SK-N-MC (cell line): Measurements from ENCODE around the gene FAM187B.

Source experiments
- DNase-seq: peaks from one replicate; pipeline ENCODE4 v3.0.0-alpha.2; 2011; ENCODE audit warnings: low read depth, low spot score
- H3K27ac ChIP-seq: fragments of 200-600 bp; sonication (generic); 2 replicates; pipeline ENCODE4 v1.5.1; 2016; ENCODE audit warnings: mixed run types
- H3K36me3 ChIP-seq: fragments of 200-600 bp; sonication (generic); 2 replicates; pipeline ENCODE4 v1.6.1; 2017; ENCODE audit warnings: antibody characterized with exemption, low read length, mixed read lengths; ENCODE audit not compliant: insufficient read depth
- H3K4me3 ChIP-seq: fragments of 200-600 bp; sonication (generic); 2 replicates; pipeline ENCODE4 v1.5.1; 2016
- H3K9ac ChIP-seq: fragments of 200-600 bp; sonication (generic); 2 replicates; pipeline ENCODE4 v1.8.0; 2017; ENCODE audit warnings: mixed run types, mixed read lengths; ENCODE audit not compliant: insufficient read length
- H3K9me3 ChIP-seq: fragments of 200-600 bp; sonication (generic); 2 replicates; pipeline ENCODE4 v1.6.1; 2017; ENCODE audit warnings: low read depth, mild to moderate bottlenecking, antibody characterized with exemption, low read length, moderate library complexity, mixed read lengths
- EZH2 ChIP-seq: fragments of 200-600 bp; sonication (generic); IDR thresholded peaks from one replicate; pipeline ENCODE4 v1.6.1; 2017; ENCODE audit warnings: antibody characterized with exemption
- FOXP2 ChIP-seq: optimal IDR thresholded peaks from 2 replicates; pipeline ENCODE3; 2011; ENCODE audit warnings: mild to moderate bottlenecking, moderate library complexity; ENCODE audit not compliant: insufficient read depth; ENCODE audit errors: extremely low read length, control extremely low read depth
- POLR2AphosphoS5 ChIP-seq: IDR thresholded peaks from 2 replicates; pipeline ENCODE4 v1.6.1; 2012; ENCODE audit warnings: mild to moderate bottlenecking, low read depth, low read length, borderline replicate concordance

FAM187B gene

GRCh38 chr19:35264268-35265125 is 36.0 kb upstream of the FAM187B start:
- DNase-seq: no peak
- no peak overlapping the region for H3K27ac ChIP-seq

GRCh38 chr19:35262101-35262761 is 33.7 kb upstream of the FAM187B start:
- Histone ChIP-seq H3K36me3 (no peaks in the 10 kb centered on the region), H3K4me3 (no peak overlapping the region), H3K9ac (no peak overlapping the region), H3K27ac (no peak overlapping the region), H3K9me3 (no peaks in the 10 kb centered on the region)
- TF ChIP-seq POLR2AphosphoS5 (no peak), FOXP2 (no peak), EZH2 (no peak)
- no peak for DNase-seq

More at GRCh38 chr19:35264268-35265125, 36.0 kb upstream of the FAM187B start:
- H3K9me3 ChIP-seq: no peaks in the 10 kb centered on the region
- no peak overlapping the region for H3K9ac ChIP-seq
- no peak overlapping the region for H3K4me3 ChIP-seq
- no peak for TF ChIP-seq FOXP2
- no peak; the same call in 1 of the 2 replicates for TF ChIP-seq POLR2AphosphoS5
- TF ChIP-seq EZH2: no peak
- H3K36me3 ChIP-seq: no peaks in the 10 kb centered on the region

GRCh38 chr19:35261356-35262100 is 33.0 kb upstream of the FAM187B start:
- Histone ChIP-seq H3K27ac (no peak overlapping the region), H3K9me3 (no peaks in the 10 kb centered on the region), H3K36me3 (no peaks in the 10 kb centered on the region), H3K9ac (no peak overlapping the region), H3K4me3 (no peak overlapping the region)
- TF ChIP-seq POLR2AphosphoS5 (no peak), EZH2 (no peak), FOXP2 (no peak)
- no peak for DNase-seq

- H3K4me3 ChIP-seq: no peak overlapping the region
- no peaks in the 10 kb centered on the region for H3K36me3 ChIP-seq
- TF ChIP-seq FOXP2 (no peak), EZH2 (no peak)
- H3K9me3 ChIP-seq: no peaks in the 10 kb centered on the region
- DNase-seq: no peak
- no peak overlapping the region for H3K27ac ChIP-seq
- H3K9ac ChIP-seq: no peak overlapping the region
Observed at GRCh38 chr19:35260694-35261304, 32.3 kb upstream of the FAM187B start.

GRCh38 chr19:35257113-35257461 is 28.5 kb upstream of the FAM187B start:
- H3K27ac ChIP-seq: no peak overlapping the region
- H3K9ac ChIP-seq: no peak overlapping the region
- DNase-seq: no peak
- no peaks in the 10 kb centered on the region for H3K36me3 ChIP-seq
- no peaks in the 10 kb centered on the region for H3K9me3 ChIP-seq
- H3K4me3 ChIP-seq: no peak overlapping the region
- TF ChIP-seq FOXP2 (no peak), EZH2 (no peak), POLR2AphosphoS5 (no peak)

- no peak overlapping the region for H3K27ac ChIP-seq
- TF ChIP-seq EZH2 (no peak), POLR2AphosphoS5 (no peak), FOXP2 (no peak)
- no peak for DNase-seq
- no peaks in the 10 kb centered on the region for H3K9me3 ChIP-seq
- H3K9ac ChIP-seq: no peak overlapping the region
- no peaks in the 10 kb centered on the region for H3K36me3 ChIP-seq
- H3K4me3 ChIP-seq: no peak overlapping the region
Observed at GRCh38 chr19:35256566-35256965, 28.0 kb upstream of the FAM187B start.

GRCh38 chr19:35254341-35255297 is 26.1 kb upstream of the FAM187B start:
- DNase-seq: no peak
- H3K9me3 ChIP-seq: no peaks in the 10 kb centered on the region
- no peak overlapping the region for H3K9ac ChIP-seq
- no peaks in the 10 kb centered on the region for H3K36me3 ChIP-seq
- H3K4me3 ChIP-seq: no peak overlapping the region
- no peak for TF ChIP-seq EZH2
- TF ChIP-seq FOXP2: no peak
- no peak for TF ChIP-seq POLR2AphosphoS5
- no peak overlapping the region for H3K27ac ChIP-seq
